GM12878 (cell line): ENCODE results near the gene GSE1. TPM values are rescaled to one million over a fixed set of nuclear protein-coding genes. Genes with fewer than 3 reads are reported as not detected.

Experiments used
- ATAC-seq: fragments of 200-7000 bp; cut with Tn5 transposase; 3 replicates; pipeline ENCODE4 v1.9.1; 2020; ENCODE audit warnings: mild to moderate bottlenecking, moderate library complexity
- BruUV-seq: library from RNA; stranded (reverse); fragments of 400-500 nt; replicated peaks from 2 replicates; lab custom pipeline; 2021; lab: Mats Ljungman, UMichigan
- CTCF ChIA-PET: fragments of 300-600 bp; sonication (Branson Sonifier 250); formaldehyde crosslinking; extraction: SDS; loops from one replicate; lab custom pipeline; 2021; ENCODE audit warnings: inconsistent platforms; lab: Yijun Ruan, JAX
- POLR2A ChIA-PET: fragments of 350-600 bp; formaldehyde crosslinking; extraction: SDS; loops from one replicate; lab custom pipeline; 2021; ENCODE audit warnings: inconsistent platforms; lab: Charles Lee
- RAD21 ChIA-PET: fragments of 300-600 bp; sonication (Branson Sonifier 250); formaldehyde crosslinking; loops from one replicate; lab custom pipeline; 2023; ENCODE audit warnings: antibody characterized with exemption; ENCODE audit not compliant: unreplicated experiment; lab: Charles Lee
- SMC1A ChIA-PET: fragments of 300-600 bp; sonication (Branson Sonifier 250); formaldehyde crosslinking; loops from one replicate; lab custom pipeline; 2023; ENCODE audit not compliant: unreplicated experiment, uncharacterized antibody; lab: Charles Lee
- DNase-seq: peaks from one replicate; pipeline ENCODE4 v3.0.0-alpha.2; 2011; ENCODE audit warnings: low read depth, low spot score
- FAIRE-seq: peaks from 3 replicates; lab custom pipeline; 2011; peaks lifted over from hg19 to GRCh38; lab: Jason Lieb, UNC
- H2AFZ ChIP-seq: 2 replicates; pipeline ENCODE4 v1.6.0; 2011; ENCODE audit warnings: low read depth, low read length, control low read depth; ENCODE audit not compliant: control insufficient read depth
- H3K27ac ChIP-seq: 2 replicates; pipeline ENCODE4 v1.5.1; 2011; ENCODE audit warnings: control low read depth; ENCODE audit not compliant: control insufficient read depth, insufficient read depth
- H3K27me3 ChIP-seq, 2 experiments: replicated peaks in 1 of 2; 2 replicates each; pipeline versions ENCODE4 v1.6.0 to v1.6.1; 2011; ENCODE audit warnings: low read length in 1 of 2; ENCODE audit not compliant: control insufficient read depth in 2 of 2, insufficient read depth in 2 of 2
- H3K36me3 ChIP-seq, 2 experiments: 2 replicates each; pipeline ENCODE4 v1.5.1; 2011; ENCODE audit warnings: low read length in 1 of 2; ENCODE audit not compliant: control insufficient read depth in 2 of 2, insufficient read depth in 2 of 2
- H3K4me1 ChIP-seq: 2 replicates; pipeline ENCODE4 v1.6.1; 2011; ENCODE audit warnings: mild to moderate bottlenecking, low read length, moderate library complexity, mixed read lengths; ENCODE audit not compliant: control insufficient read depth, insufficient read depth
- H3K4me2 ChIP-seq: 2 replicates; pipeline ENCODE4 v1.6.0; 2011; ENCODE audit warnings: control low read depth; ENCODE audit not compliant: control insufficient read depth, insufficient read depth
- H3K4me3 ChIP-seq: fragments of 200-600 bp; sonication (generic); 2 replicates; pipeline ENCODE4 v1.5.1; 2016
- H3K79me2 ChIP-seq: 2 replicates; pipeline ENCODE4 v1.6.0; 2011; ENCODE audit warnings: low read length; ENCODE audit not compliant: control insufficient read depth, insufficient read depth
- H3K9ac ChIP-seq: 2 replicates; pipeline ENCODE4 v1.8.0; 2011; ENCODE audit warnings: low read length, control low read depth, mixed read lengths; ENCODE audit not compliant: control insufficient read depth, insufficient read depth
- H3K9me3 ChIP-seq: replicated peaks from 3 replicates; pipeline ENCODE4 v1.5.1; 2011; ENCODE audit warnings: mild to moderate bottlenecking, low read length; ENCODE audit not compliant: control insufficient read depth, insufficient read depth
- H4K20me1 ChIP-seq: 2 replicates; pipeline ENCODE4 v1.6.0; 2011; ENCODE audit not compliant: control insufficient read depth, insufficient read depth
- BMI1 ChIP-seq: fragments of 450-650 bp; IDR thresholded peaks from 2 replicates; pipeline ENCODE4 v1.6.1; 2016; ENCODE audit warnings: mild to moderate bottlenecking, moderate library complexity, borderline replicate concordance
- CEBPB ChIP-seq, 2 experiments: fragments of 150-350 bp in 1 of 2; IDR thresholded peaks; 2 replicates each; pipeline ENCODE4 v1.6.1; 2012 to 2014; ENCODE audit warnings: low read depth in 2 of 2, low read length in 2 of 2, borderline replicate concordance in 1 of 2, inconsistent platforms in 1 of 2
- EZH2 ChIP-seq: IDR thresholded peaks from 2 replicates; pipeline ENCODE4 v1.6.1; 2012; ENCODE audit warnings: low read depth, mild to moderate bottlenecking, control low read depth, inconsistent platforms, low read length, borderline replicate concordance; ENCODE audit not compliant: control insufficient read depth
- FOS ChIP-seq: IDR thresholded peaks from 3 replicates; pipeline ENCODE4 v1.6.1; 2011; ENCODE audit warnings: borderline replicate concordance; ENCODE audit not compliant: insufficient read length; ENCODE audit errors: extremely low read depth
- NBN ChIP-seq: fragments of 450-650 bp; IDR thresholded peaks from 2 replicates; pipeline ENCODE4 v1.6.1; 2016
- SMARCA5 ChIP-seq: fragments of 450-650 bp; IDR thresholded peaks from 2 replicates; pipeline ENCODE4 v1.6.1; 2017; ENCODE audit warnings: mild to moderate bottlenecking
- SREBF2 ChIP-seq: IDR thresholded peaks from 2 replicates; pipeline ENCODE4 v1.6.1; 2012; ENCODE audit warnings: mild to moderate bottlenecking, low read length
- ZNF24 ChIP-seq: fragments of 450-650 bp; IDR thresholded peaks from 2 replicates; pipeline ENCODE4 v1.6.1; 2017; ENCODE audit warnings: antibody characterized with exemption, mild to moderate bottlenecking
- ZNF274 ChIP-seq: IDR thresholded peaks from one replicate; pipeline ENCODE4 v1.8.0; 2011; ENCODE audit not compliant: insufficient read length, insufficient read depth
- WGBS: methylation state at CpG from one replicate; pipeline ENCODE4 v1.1.6; 2016; ENCODE audit warnings: low lambda C conversion rate; ENCODE audit not compliant: insufficient replicate concordance, insufficient coverage; ENCODE audit errors: missing lambda C conversion rate; 5-methylcytosine and 5-hydroxymethylcytosine counted together
- in situ Hi-C: fragments of 300-500 bp; cut with MboI; formaldehyde crosslinking; loops from 9 replicates; pipeline ENCODE4 v1.14.3; 2018; ENCODE audit warnings: mixed read lengths
- intact Hi-C: fragments of 100-400 bp; cut with micrococcal nuclease; formaldehyde crosslinking; loops from one replicate; pipeline ENCODE4 v1.14.2; 2022; ENCODE audit not compliant: unreplicated experiment
- polyA plus RNA-seq, 11 experiments: library from polyadenylated mRNA; depleted of rRNA in 4 of 11; unstranded in 6 of 11; stranded (reverse) in 5 of 11; fragments of >200 nt; fragmentation: Nextera tagmentation in 4 of 11; fragmentation: Illumina TruSeq in 1 of 11; extraction: Ambion mirVana in 4 of 11; extraction: Trizol in 1 of 11; gene quantifications; 1 replicate in 1 of 11; 2 replicates in 10 of 11; pipeline versions ENCODE4 v1.2.1 to v1.2.3, GENCODE V29; 2011 to 2016; ENCODE audit warnings: inconsistent platforms in 2 of 11, missing spikeins in 2 of 11, low read depth in 1 of 11
- total RNA-seq, 4 experiments: library from RNA; depleted of rRNA in 3 of 4; stranded (reverse); fragments of >200 nt in 3 of 4; fragmentation: Illumina TruSeq in 1 of 4; extraction: Trizol in 1 of 4; gene quantifications; 2 replicates each; pipeline versions ENCODE4 v1.2.1 to v1.2.3, GENCODE V29; 2013 to 2021
- TF ChIP-seq, protein P1 (sequence below): IDR thresholded peaks from 2 replicates; pipeline ENCODE4 v1.6.1; 2012; ENCODE audit warnings: mild to moderate bottlenecking, low read depth, low read length
- TF ChIP-seq, protein P2 (sequence below): IDR thresholded peaks from 2 replicates; pipeline ENCODE4 v1.6.1; 2011; ENCODE audit warnings: mild to moderate bottlenecking, low read depth, low read length, moderate library complexity; ENCODE audit not compliant: insufficient replicate concordance
- TF ChIP-seq, protein P3 (sequence below): fragments of 450-650 bp; IDR thresholded peaks from 2 replicates; pipeline ENCODE4 v1.6.1; 2017; ENCODE audit warnings: mild to moderate bottlenecking, low read depth, inconsistent platforms; ENCODE audit not compliant: poor library complexity, severe bottlenecking
- TF ChIP-seq, protein P4 (sequence below): fragments of 450-650 bp; IDR thresholded peaks from 2 replicates; pipeline ENCODE4 v1.6.1; 2016; ENCODE audit warnings: mild to moderate bottlenecking

The GSE1 gene
- total and polyA plus RNA-seq, 10 of the 15 experiments (the other 5 are each of a cell fraction or from before 2014, with no cell fraction given) = 4.6 to 58.7 (median 18.2) TPM

DNA sequence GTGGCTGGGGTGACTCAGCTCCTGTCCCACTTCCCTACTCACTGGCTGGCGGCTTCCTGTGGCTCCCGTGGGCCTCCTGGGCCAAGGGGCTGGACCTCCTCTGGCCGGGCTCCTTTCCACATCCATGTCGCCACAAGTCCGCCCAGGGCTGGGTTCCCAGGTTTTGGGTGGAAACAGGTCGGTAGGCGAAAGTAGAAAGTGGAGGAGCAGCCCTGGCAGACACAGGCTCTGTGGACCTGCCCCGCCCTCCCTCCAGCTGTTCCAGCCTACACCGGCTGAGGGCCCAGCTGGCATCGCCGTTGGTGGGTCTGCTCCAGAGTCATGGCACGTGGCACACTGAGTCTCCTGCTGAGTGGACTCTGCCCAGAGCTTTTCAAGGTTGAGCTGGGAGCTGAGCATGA, 28.7 kb downstream of the GSE1 start (continued):
- TF ChIP-seq, protein P1, sequence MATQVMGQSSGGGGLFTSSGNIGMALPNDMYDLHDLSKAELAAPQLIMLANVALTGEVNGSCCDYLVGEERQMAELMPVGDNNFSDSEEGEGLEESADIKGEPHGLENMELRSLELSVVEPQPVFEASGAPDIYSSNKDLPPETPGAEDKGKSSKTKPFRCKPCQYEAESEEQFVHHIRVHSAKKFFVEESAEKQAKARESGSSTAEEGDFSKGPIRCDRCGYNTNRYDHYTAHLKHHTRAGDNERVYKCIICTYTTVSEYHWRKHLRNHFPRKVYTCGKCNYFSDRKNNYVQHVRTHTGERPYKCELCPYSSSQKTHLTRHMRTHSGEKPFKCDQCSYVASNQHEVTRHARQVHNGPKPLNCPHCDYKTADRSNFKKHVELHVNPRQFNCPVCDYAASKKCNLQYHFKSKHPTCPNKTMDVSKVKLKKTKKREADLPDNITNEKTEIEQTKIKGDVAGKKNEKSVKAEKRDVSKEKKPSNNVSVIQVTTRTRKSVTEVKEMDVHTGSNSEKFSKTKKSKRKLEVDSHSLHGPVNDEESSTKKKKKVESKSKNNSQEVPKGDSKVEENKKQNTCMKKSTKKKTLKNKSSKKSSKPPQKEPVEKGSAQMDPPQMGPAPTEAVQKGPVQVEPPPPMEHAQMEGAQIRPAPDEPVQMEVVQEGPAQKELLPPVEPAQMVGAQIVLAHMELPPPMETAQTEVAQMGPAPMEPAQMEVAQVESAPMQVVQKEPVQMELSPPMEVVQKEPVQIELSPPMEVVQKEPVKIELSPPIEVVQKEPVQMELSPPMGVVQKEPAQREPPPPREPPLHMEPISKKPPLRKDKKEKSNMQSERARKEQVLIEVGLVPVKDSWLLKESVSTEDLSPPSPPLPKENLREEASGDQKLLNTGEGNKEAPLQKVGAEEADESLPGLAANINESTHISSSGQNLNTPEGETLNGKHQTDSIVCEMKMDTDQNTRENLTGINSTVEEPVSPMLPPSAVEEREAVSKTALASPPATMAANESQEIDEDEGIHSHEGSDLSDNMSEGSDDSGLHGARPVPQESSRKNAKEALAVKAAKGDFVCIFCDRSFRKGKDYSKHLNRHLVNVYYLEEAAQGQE = no peak
- TF ChIP-seq SREBF2 (no peak), ZNF24 (no peak)

DNA sequence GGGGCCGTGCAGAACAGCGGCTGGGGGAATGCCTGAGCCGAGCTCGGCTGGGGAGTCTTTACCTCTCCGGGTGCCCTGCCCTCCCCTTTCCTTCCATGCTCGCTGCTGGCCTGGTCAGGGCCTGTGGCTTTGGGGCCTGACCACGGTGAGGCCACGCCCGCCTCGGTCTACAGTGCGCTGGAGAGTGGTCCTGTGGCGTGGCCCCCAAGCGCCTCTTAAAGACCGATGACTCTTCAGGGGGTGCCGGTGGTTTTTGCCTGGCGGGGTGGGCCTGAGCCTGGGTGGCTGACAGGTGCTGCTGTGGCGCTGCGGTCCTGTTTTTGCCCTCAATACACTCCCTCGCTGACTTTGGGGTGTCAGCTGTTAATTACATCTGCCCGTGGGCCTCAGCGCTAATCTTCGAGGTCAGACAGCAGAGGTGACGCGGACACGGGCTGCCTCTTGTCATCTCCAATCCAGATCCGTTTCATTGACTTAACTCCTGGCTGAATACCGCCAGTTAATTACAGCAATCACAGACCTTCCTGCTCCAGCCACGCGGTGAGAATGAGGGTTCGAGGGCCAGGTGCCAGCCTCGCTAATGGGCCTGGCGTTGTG, 29.7 kb downstream of the GSE1 start:
- Histone ChIP-seq H3K79me2 (no peaks in the 10 kb centered on the region; the same call in 1 of the 2 replicates), H3K27ac (no peak overlapping the region), H3K4me2 (no peak overlapping the region), H2AFZ (no peak overlapping the region), H3K9ac (no peak overlapping the region)
- ATAC-seq = no peak
- CTCF ChIA-PET = interaction anchor here (1.8 kb wide), 1 partner anchor 27 kb away, joined by 5 read pairs; no protein-coding TSS in a partner anchor
- BruUV-seq = no TSS peak
- RAD21 ChIA-PET = no interaction called here
- WGBS = 90% methylated on average over 24 of the region's 32 CpGs
- FAIRE-seq = no peak
- intact Hi-C loops = no loop called here
- TF ChIP-seq SMARCA5 (no peak), EZH2 (no peak), ZNF274 (no peak), CEBPB (IDR thresholded peaks at IDR 0.05; ENCODE audit: borderline replicate concordance in 1 of 2, low read depth in 2 of 2, low read length in 2 of 2) (no peak), FOS (no peak), NBN (no peak), BMI1 (no peak), ZNF24 (no peak)
- TF ChIP-seq, protein P2, sequence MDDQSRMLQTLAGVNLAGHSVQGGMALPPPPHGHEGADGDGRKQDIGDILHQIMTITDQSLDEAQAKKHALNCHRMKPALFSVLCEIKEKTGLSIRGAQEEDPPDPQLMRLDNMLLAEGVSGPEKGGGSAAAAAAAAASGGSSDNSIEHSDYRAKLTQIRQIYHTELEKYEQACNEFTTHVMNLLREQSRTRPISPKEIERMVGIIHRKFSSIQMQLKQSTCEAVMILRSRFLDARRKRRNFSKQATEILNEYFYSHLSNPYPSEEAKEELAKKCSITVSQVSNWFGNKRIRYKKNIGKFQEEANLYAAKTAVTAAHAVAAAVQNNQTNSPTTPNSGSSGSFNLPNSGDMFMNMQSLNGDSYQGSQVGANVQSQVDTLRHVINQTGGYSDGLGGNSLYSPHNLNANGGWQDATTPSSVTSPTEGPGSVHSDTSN = no peak
- TF ChIP-seq, protein P3, sequence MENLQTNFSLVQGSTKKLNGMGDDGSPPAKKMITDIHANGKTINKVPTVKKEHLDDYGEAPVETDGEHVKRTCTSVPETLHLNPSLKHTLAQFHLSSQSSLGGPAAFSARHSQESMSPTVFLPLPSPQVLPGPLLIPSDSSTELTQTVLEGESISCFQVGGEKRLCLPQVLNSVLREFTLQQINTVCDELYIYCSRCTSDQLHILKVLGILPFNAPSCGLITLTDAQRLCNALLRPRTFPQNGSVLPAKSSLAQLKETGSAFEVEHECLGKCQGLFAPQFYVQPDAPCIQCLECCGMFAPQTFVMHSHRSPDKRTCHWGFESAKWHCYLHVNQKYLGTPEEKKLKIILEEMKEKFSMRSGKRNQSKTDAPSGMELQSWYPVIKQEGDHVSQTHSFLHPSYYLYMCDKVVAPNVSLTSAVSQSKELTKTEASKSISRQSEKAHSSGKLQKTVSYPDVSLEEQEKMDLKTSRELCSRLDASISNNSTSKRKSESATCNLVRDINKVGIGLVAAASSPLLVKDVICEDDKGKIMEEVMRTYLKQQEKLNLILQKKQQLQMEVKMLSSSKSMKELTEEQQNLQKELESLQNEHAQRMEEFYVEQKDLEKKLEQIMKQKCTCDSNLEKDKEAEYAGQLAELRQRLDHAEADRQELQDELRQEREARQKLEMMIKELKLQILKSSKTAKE = no peak
- TF ChIP-seq, protein P4, sequence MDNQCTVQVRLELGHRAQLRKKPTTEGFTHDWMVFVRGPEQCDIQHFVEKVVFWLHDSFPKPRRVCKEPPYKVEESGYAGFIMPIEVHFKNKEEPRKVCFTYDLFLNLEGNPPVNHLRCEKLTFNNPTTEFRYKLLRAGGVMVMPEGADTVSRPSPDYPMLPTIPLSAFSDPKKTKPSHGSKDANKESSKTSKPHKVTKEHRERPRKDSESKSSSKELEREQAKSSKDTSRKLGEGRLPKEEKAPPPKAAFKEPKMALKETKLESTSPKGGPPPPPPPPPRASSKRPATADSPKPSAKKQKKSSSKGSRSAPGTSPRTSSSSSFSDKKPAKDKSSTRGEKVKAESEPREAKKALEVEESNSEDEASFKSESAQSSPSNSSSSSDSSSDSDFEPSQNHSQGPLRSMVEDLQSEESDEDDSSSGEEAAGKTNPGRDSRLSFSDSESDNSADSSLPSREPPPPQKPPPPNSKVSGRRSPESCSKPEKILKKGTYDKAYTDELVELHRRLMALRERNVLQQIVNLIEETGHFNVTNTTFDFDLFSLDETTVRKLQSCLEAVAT = no peak
- TF ChIP-seq, all 136 proteins: peak for 0
- in situ Hi-C loops = no loop called here
- Histone ChIP-seq H3K9me3 (no peaks in the 10 kb centered on the region), H3K4me1 (no peaks in the 10 kb centered on the region), H3K36me3 (peaks cover 0 to 19% of the 10 kb centered on the region in 2 experiments; a peak in 3 of 4 replicates), H3K4me3 (no peak overlapping the region), H3K27me3 (no peaks in the 10 kb centered on the region), H4K20me1 (peaks cover 3% of the 10 kb centered on the region)
- SMC1A ChIA-PET = no interaction called here
- POLR2A ChIA-PET = no interaction called here
- no peak for DNase-seq
